Choroid plexus epithelial cell (primary cell): Measurements from ENCODE around the gene KDELR3.

Experiments
- DNase-seq: peaks from one replicate; pipeline ENCODE4 v3.0.0-alpha.2; 2010; ENCODE audit warnings: low read depth
- H3K4me3 ChIP-seq: 2 replicates; pipeline ENCODE4 v1.5.1; 2011; ENCODE audit warnings: low read depth, mild to moderate bottlenecking, control low read depth, low read length, moderate library complexity
- CTCF ChIP-seq: conservative IDR thresholded peaks from 2 replicates; pipeline ENCODE4 v1.5.1; 2011; ENCODE audit warnings: low read depth, mild to moderate bottlenecking, control low read depth, inconsistent platforms, low read length, moderate library complexity

KDELR3 gene

GRCh38 chr22:38471237-38471636 is 3.3 kb downstream of the KDELR3 start:
- DNase-seq, result no peak

GRCh38 chr22:38474003-38474607 is 6.2 kb downstream of the KDELR3 start:
- DNase-seq, result no peak
- no peak for TF ChIP-seq CTCF
- no peak overlapping the region for H3K4me3 ChIP-seq

More at GRCh38 chr22:38471237-38471636, 3.3 kb downstream of the KDELR3 start:
- H3K4me3 ChIP-seq, result no peak overlapping the region
- TF ChIP-seq CTCF, result no peak

GRCh38 chr22:38477585-38477984 is 9.7 kb downstream of the KDELR3 start:
- no peak for DNase-seq
- TF ChIP-seq CTCF, result no peak
- H3K4me3 ChIP-seq, result no peak overlapping the region

GRCh38 chr22:38479096-38479837 is 11.4 kb downstream of the KDELR3 start:
- TF ChIP-seq CTCF, result no peak
- no peak overlapping the region for H3K4me3 ChIP-seq
- no peak for DNase-seq

GRCh38 chr22:38481162-38481870 is 13.4 kb downstream of the KDELR3 start:
- no peak overlapping the region for H3K4me3 ChIP-seq
- no peak for TF ChIP-seq CTCF
- peak; percentile 52 for DNase-seq

GRCh38 chr22:38481871-38482332 is 14.0 kb downstream of the KDELR3 start:
- DNase-seq, result no peak

More at GRCh38 chr22:38481871-38482332, 14.0 kb downstream of the KDELR3 start:
- H3K4me3 ChIP-seq, result no peak overlapping the region
- no peak for TF ChIP-seq CTCF
